Osteocyte (in vitro differentiated cells): ENCODE results near the gene RNF123. TPM values are rescaled to one million over a fixed set of nuclear protein-coding genes. Genes with fewer than 3 reads are reported as not detected.
"Not testable (repeated sequence)": the region's sequence is repeated elsewhere in the genome, so short reads cannot be mapped to it uniquely, and the experiment has no call there.

Experiments used
- DNase-seq: peaks from one replicate; pipeline ENCODE4 v3.0.0; 2021; ENCODE audit warnings: mixed read lengths; ENCODE audit not compliant: unreplicated experiment; ENCODE audit errors: extremely low spot score
- H3K27ac Mint-ChIP-seq: one replicate; pipeline ENCODE4 v1.8.0; 2021; ENCODE audit warnings: mild to moderate bottlenecking, mixed read lengths; ENCODE audit not compliant: unreplicated experiment
- H3K27me3 Mint-ChIP-seq: one replicate; pipeline ENCODE4 v1.8.0; 2021; ENCODE audit warnings: mixed read lengths; ENCODE audit not compliant: unreplicated experiment
- H3K36me3 Mint-ChIP-seq: one replicate; pipeline ENCODE4 v1.8.0; 2021; ENCODE audit warnings: mixed read lengths; ENCODE audit not compliant: unreplicated experiment
- H3K4me1 Mint-ChIP-seq: one replicate; pipeline ENCODE4 v1.8.0; 2021; ENCODE audit warnings: mixed read lengths; ENCODE audit not compliant: unreplicated experiment
- H3K4me3 Mint-ChIP-seq: one replicate; pipeline ENCODE4 v1.8.0; 2021; ENCODE audit warnings: mild to moderate bottlenecking, moderate library complexity, mixed read lengths; ENCODE audit not compliant: unreplicated experiment
- H3K9me3 Mint-ChIP-seq: one replicate; pipeline ENCODE4 v1.8.0; 2021; ENCODE audit warnings: mixed read lengths; ENCODE audit not compliant: unreplicated experiment
- total RNA-seq: library from RNA; stranded (reverse); gene quantifications from 2 replicates; pipeline ENCODE4 v1.2.1, GENCODE V29; 2021
- TF ChIP-seq, protein P1 (sequence below): fragments of 200-600 bp; sonication (generic); IDR thresholded peaks from 2 replicates; pipeline ENCODE4 v1.5.0; 2021; ENCODE audit warnings: antibody characterized with exemption, mild to moderate bottlenecking, moderate library complexity

The RNF123 gene
- total RNA-seq, 1 donor from 2014 or later, result 61.0 TPM

DNA sequence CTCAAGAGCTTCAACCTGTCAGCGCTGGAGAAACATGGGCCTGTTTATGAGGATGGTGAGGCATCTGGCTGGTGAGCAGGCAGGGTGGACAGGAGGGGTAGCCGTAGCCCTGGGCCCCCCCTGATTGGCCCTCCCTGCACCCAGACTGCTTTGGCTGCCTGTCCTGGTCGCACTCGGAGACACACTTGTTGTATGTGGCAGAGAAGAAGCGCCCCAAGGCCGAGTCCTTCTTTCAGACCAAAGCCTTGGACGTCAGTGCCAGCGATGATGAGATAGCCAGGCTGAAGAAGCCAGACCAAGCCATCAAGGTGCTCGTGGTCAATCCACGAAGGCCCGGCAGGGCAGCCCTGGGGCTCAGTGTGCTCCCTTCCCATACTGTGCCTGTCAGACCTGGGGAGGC, 13.4 kb upstream of the RNF123 start:
- Mint-ChIP-seq H3K9me3 (no peaks in the 10 kb centered on the region), H3K4me1 (peaks cover 17% of the 10 kb centered on the region), H3K27ac (no peak overlapping the region), H3K4me3 (no peak overlapping the region), H3K36me3 (peaks cover 14% of the 10 kb centered on the region), H3K27me3 (no peaks in the 10 kb centered on the region)
- TF ChIP-seq, protein P1, sequence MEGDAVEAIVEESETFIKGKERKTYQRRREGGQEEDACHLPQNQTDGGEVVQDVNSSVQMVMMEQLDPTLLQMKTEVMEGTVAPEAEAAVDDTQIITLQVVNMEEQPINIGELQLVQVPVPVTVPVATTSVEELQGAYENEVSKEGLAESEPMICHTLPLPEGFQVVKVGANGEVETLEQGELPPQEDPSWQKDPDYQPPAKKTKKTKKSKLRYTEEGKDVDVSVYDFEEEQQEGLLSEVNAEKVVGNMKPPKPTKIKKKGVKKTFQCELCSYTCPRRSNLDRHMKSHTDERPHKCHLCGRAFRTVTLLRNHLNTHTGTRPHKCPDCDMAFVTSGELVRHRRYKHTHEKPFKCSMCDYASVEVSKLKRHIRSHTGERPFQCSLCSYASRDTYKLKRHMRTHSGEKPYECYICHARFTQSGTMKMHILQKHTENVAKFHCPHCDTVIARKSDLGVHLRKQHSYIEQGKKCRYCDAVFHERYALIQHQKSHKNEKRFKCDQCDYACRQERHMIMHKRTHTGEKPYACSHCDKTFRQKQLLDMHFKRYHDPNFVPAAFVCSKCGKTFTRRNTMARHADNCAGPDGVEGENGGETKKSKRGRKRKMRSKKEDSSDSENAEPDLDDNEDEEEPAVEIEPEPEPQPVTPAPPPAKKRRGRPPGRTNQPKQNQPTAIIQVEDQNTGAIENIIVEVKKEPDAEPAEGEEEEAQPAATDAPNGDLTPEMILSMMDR, result no peak
- DNase-seq, result no peak

DNA sequence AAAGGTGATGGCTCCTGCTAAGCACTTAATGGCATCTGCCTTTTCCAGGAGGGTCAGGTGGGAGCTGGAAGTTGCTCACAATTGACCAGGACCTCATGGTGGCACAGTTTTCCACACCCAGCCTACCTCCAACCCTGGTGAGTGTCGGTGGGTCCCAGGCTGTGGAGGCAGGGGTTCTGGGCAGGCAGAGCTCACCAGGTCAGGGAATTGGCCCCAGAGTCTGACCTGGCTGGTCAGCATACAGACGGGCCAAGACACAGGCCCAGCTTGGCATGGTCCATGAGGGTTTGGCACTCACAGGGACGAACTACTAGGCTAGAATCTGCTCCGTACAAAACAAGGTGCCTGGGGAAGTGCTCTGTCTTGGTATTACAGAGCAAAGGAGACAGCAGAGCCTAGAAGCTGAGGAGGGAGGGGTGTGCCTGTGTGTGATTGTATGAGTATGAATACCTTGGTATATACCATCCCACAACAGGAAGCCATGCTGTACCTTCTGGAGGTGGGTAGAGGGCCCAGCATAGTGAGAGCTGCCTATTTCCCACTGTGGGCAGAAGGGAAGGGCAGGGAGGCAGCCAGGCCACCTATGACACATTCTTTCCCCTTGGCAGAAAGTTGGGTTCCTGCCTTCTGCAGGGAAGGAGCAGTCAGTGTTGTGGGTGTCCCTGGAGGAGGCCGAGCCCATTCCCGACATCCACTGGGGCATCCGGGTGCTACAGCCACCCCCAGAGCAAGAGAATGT, 8.7 kb upstream of the RNF123 start:
- Mint-ChIP-seq H3K27me3 (no peaks in the 10 kb centered on the region), H3K36me3 (peaks cover 29% of the 10 kb centered on the region), H3K4me3 (no peak overlapping the region), H3K9me3 (no peaks in the 10 kb centered on the region), H3K27ac (no peak overlapping the region), H3K4me1 (peaks cover 3% of the 10 kb centered on the region)
- no peak for DNase-seq
- TF ChIP-seq, protein P1, result no peak

DNA sequence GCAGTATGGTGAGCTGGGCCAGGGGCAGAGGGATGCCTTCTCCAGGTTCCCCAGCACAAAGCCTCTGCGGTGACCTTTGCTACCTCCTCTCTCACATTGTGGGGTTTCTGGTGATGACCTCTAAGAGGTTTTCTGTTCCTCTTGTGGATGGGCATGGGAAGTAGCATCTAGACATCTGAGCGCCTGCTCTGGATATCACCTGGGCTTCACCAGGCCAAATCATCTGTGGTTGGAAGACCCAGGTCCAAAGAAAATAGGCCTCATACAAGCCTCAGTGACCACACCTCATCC, 8.2 kb upstream of the RNF123 start:
- H3K27me3 Mint-ChIP-seq, result no peaks in the 10 kb centered on the region
- H3K36me3 Mint-ChIP-seq, result peaks cover 29% of the 10 kb centered on the region
- peaks cover 3% of the 10 kb centered on the region for H3K4me1 Mint-ChIP-seq

DNA sequence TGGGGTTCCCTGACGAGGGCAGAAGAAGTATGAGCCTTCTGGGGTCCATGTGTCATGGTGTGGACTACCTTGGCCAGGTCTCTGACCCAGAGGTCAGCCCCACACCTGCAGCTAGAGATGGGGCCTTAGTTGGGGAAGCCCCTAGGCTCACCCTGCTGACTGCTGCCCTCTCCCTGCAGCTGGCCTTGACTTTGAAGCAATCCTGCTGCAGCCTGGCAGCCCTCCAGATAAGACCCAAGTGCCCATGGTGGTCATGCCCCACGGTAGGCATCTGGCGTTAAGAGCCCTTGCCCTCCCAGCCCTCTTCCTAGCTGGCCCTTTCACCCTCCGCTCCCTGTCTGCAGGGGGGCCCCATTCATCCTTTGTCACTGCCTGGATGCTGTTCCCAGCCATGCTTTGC, 7.8 kb upstream of the RNF123 start:
- no peak overlapping the region for H3K4me3 Mint-ChIP-seq
- H3K27me3 Mint-ChIP-seq, result no peaks in the 10 kb centered on the region
- H3K27ac Mint-ChIP-seq, result no peak overlapping the region
- peaks cover 29% of the 10 kb centered on the region for H3K36me3 Mint-ChIP-seq
- DNase-seq, result no peak
- TF ChIP-seq, protein P1, result no peak
- no peaks in the 10 kb centered on the region for H3K9me3 Mint-ChIP-seq
- peaks cover 4% of the 10 kb centered on the region for H3K4me1 Mint-ChIP-seq

More for the DNA sequence above, 8.2 kb upstream of the RNF123 start:
- DNase-seq, result no peak
- Mint-ChIP-seq H3K4me3 (no peak overlapping the region), H3K27ac (no peak overlapping the region), H3K9me3 (no peaks in the 10 kb centered on the region)
- TF ChIP-seq, protein P1, result no peak

DNA sequence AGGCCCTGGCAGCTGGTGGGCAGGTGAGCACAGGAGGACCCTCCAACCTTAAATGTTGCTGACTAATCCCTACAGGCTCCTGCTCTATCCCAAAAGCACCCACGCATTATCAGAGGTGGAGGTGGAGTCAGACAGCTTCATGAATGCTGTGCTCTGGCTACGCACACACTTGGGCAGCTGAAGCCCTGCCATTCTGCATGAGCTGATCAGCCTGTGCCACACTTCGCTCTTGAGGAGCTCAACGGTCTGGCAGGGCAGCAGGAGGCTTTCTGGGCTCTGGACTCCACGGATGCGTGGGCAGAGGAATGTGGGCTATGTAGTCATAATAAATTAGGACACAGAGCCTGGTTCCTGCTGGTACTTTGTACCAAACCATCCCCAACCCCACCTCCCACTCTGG, 6.2 kb upstream of the RNF123 start:
- Mint-ChIP-seq H3K4me1 (peaks cover 4% of the 10 kb centered on the region), H3K27me3 (no peaks in the 10 kb centered on the region), H3K4me3 (no peak overlapping the region), H3K27ac (no peak overlapping the region), H3K9me3 (no peaks in the 10 kb centered on the region), H3K36me3 (peaks cover 27% of the 10 kb centered on the region)
- TF ChIP-seq, protein P1, result no peak
- no peak for DNase-seq

DNA sequence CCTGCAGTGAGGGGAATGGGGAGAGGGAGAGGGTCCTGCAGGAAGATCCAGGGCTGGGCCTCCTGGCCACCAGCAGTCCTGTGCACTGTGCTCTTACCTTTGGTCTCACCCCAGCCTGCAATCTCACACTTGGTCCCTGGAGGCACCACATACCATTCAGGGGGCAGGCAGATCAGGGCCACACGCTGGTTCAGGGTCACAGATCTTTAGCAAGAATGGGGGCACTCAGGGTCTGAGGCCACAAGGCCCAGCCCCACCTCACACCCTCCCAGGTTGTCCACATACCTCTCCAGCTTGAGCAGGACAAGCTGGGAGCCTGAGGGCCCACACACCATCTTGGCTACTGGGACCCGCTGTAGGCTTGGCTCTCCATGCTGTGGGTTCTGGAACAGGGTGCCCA, 4.9 kb upstream of the RNF123 start:
- H3K27me3 Mint-ChIP-seq, H3K4me3 Mint-ChIP-seq, H3K9me3 Mint-ChIP-seq, H3K27ac Mint-ChIP-seq, DNase-seq: not testable (repeated sequence)
- H3K4me1 Mint-ChIP-seq, result peaks cover 14% of the 10 kb centered on the region
- H3K36me3 Mint-ChIP-seq, result peaks cover 25% of the 10 kb centered on the region

DNA sequence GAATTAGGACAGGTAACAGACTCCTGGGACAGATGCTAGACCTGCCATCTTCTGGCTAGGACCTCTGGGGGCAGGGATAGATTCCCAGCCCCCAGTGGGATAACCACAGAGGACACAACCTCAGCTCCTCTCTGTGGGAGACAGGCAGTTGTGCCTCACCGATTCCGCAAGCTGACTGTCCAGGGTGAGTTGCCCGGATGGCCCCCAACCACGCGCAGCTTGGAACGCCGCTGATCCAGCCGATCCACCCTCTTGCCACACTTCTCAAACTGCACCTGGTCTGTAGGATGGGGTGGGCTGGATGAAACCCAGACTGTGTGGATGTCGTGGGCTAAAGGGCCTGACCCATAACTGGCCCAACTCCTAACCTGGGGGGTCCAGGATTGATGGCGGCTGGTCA, 4.3 kb upstream of the RNF123 start:
- Mint-ChIP-seq H3K36me3 (peaks cover 20% of the 10 kb centered on the region), H3K4me1 (peaks cover 18% of the 10 kb centered on the region), H3K4me3 (peak overlapping the region; percentile 32)
- H3K9me3 Mint-ChIP-seq, H3K27me3 Mint-ChIP-seq, H3K27ac Mint-ChIP-seq, DNase-seq: not testable (repeated sequence)

DNA sequence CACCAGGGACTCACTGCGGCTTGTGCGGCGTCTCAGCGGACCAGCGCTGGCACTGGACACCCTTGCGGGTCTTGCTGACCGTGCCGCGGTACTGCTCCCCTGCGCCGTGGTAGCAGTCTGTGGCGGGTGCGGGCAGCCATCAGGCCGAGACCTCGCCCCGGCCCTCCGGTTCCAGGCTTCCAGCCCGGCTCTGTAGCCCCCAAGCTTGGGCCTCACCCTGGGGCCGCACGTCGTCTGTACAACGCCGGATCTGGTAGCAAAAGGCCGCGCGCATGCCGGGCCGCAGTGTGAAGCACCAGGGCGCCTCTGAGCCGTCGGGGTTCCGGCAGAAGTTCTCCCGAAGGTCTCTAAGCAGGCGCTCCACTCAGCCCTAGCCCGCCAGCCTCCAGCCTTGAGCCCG, 3.5 kb upstream of the RNF123 start:
- H3K27me3 Mint-ChIP-seq, H3K27ac Mint-ChIP-seq, DNase-seq, H3K4me3 Mint-ChIP-seq, H3K9me3 Mint-ChIP-seq: not testable (repeated sequence)
- Mint-ChIP-seq H3K4me1 (peaks cover 24% of the 10 kb centered on the region), H3K36me3 (peaks cover 15% of the 10 kb centered on the region)
